NB4 (cell line): ENCODE data around the gene TTLL5.

ENCODE experiments used
- DNase-seq: peaks from one replicate; pipeline ENCODE4 v3.0.0; 2010; ENCODE audit warnings: low read depth
- H3K4me3 ChIP-seq: one replicate; pipeline ENCODE4 v1.5.1; 2011; ENCODE audit warnings: mild to moderate bottlenecking, low read depth, low read length, moderate library complexity
- MYC ChIP-seq: IDR thresholded peaks from 2 replicates; pipeline ENCODE4 v1.6.1; 2011; ENCODE audit warnings: low read depth, low read length
- POLR2A ChIP-seq: IDR thresholded peaks from 2 replicates; pipeline ENCODE4 v1.6.1; 2011; ENCODE audit warnings: mild to moderate bottlenecking; ENCODE audit not compliant: insufficient read length; ENCODE audit errors: extremely low read depth
- TF ChIP-seq, protein P1 (sequence below): IDR thresholded peaks from one replicate; pipeline ENCODE4 v1.5.1; 2012; ENCODE audit warnings: low read depth, low read length
- TF ChIP-seq, protein P2 (sequence below): IDR thresholded peaks from 2 replicates; pipeline ENCODE4 v1.6.1; 2011; ENCODE audit warnings: low read depth, low read length

The TTLL5 gene

DNA sequence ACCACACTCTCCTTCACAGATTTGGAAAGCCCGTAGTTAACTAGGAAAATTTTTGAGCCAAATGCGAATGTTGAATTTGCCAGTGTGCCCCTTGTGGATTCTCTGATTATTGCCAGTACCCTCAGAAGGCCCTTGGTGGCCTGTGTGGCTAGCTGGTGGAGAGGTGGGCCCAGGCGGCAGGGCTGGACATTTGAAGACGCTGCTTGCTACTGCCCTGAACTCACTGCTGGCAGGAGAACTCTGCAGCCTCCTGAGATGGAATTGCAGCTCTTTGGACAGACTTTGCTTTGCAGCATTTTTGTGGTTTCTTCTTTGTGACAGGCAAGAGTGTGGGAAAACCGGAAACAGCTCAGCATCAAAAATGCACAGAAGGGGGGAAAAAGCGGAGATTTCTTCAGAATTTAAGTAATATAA lies 223.2 kb downstream of the TTLL5 start:
- DNase-seq: no peak
- no peak for TF ChIP-seq MYC
- TF ChIP-seq, protein P1, sequence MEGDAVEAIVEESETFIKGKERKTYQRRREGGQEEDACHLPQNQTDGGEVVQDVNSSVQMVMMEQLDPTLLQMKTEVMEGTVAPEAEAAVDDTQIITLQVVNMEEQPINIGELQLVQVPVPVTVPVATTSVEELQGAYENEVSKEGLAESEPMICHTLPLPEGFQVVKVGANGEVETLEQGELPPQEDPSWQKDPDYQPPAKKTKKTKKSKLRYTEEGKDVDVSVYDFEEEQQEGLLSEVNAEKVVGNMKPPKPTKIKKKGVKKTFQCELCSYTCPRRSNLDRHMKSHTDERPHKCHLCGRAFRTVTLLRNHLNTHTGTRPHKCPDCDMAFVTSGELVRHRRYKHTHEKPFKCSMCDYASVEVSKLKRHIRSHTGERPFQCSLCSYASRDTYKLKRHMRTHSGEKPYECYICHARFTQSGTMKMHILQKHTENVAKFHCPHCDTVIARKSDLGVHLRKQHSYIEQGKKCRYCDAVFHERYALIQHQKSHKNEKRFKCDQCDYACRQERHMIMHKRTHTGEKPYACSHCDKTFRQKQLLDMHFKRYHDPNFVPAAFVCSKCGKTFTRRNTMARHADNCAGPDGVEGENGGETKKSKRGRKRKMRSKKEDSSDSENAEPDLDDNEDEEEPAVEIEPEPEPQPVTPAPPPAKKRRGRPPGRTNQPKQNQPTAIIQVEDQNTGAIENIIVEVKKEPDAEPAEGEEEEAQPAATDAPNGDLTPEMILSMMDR: no peak
- no peak for TF ChIP-seq POLR2A
- TF ChIP-seq, protein P2, sequence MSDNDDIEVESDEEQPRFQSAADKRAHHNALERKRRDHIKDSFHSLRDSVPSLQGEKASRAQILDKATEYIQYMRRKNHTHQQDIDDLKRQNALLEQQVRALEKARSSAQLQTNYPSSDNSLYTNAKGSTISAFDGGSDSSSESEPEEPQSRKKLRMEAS: no peak
- no peak overlapping the region for H3K4me3 ChIP-seq

DNA sequence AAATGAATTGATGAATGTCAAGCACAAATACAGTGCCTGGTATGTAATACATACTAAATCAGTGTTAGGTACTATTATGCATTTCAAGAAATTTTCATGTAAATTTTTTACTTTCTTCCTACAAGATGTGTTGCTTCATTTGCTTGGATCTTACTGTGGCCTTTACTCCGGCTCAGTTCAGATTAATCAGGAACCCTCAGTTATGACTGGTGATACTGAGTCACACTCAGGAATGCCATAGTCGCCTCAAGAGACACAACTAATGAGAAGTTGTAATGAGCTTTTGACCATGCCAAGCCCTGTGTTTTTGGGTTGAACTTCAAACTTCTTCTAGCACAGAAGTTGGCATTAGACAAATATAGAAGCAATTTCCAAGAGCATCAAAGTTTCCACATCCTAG lies 224.8 kb downstream of the TTLL5 start:
- TF ChIP-seq POLR2A: no peak
- TF ChIP-seq, protein P1: no peak
- TF ChIP-seq, protein P2: no peak
- no peak for TF ChIP-seq MYC
- no peak overlapping the region for H3K4me3 ChIP-seq
- DNase-seq: no peak

DNA sequence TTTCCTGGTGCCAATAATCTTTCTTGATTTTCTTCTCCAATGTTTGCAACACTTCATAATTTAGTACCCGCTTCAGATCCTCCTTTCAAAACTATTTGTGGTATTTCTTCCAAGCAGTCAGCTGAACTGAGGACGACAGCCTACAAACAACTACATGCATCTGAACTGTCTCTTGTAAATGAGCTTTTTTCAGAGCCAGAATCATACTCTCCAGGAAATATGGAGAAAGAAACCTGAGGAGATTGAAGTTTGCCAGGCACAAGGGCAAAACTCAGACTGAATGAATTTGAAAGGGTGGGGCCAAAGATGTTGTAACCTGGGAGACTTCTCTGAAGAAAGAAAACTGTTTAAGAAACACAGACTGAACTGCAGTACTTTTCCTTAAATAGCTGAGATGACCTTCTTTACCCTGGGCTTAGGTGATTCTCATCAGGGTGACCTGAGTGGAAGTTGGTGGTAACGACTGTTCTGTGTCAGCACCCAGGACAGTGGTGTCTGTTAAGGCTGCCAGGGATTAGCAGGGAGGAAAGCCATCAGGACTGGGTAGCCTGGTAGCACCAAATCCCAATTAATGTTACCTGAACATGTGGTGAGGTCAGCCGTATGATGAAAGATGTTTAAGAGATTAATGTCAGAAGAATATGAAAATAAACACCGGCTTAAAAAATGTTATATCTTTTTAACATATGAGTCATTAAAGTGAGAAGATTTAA lies 225.7 kb downstream of the TTLL5 start:
- H3K4me3 ChIP-seq: no peak overlapping the region
- TF ChIP-seq, protein P1: no peak
- TF ChIP-seq, protein P2: no peak
- TF ChIP-seq MYC (no peak), POLR2A (no peak)
- no peak for DNase-seq

DNA sequence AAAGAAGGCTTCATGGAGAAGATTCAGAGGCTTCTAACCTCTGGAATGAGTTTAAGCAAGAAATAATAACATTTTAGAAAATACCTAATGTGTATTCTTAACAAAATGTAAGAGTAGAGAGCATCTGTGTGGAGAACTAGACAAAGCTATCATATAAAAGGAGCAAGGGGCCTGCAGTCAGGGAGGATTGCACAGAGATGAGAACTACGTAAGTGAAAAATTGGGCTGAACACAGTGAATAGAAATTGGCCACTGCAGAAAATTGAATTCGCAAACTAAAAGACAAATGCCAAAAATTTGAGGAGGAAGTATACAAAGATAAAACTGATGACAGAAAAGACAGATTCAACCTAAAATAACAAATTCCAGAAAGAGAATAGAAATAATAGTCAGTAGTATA lies 227.9 kb downstream of the TTLL5 start:
- no peak overlapping the region for H3K4me3 ChIP-seq
- DNase-seq: no peak
- no peak for TF ChIP-seq MYC

DNA sequence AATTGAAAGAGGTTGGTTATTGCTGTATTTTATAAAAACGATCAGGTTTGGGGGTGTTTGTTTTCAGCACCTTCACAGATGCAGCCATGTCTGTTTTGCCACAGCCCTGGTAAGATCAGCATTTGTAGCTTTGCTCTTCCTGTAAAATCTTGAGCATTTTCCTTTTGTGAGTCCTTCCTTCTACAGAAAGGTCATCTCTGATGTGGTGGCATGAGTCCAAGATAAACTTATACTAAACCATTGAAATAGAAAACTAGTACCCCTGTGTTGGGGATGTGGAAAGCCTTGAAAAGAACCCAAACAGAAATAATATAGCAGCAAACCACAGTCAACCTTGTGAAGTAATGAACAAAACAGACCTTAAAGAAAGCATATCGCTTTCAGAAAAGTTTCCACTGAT lies 235.3 kb downstream of the TTLL5 start:
- H3K4me3 ChIP-seq: no peak overlapping the region
- DNase-seq: no peak
- no peak for TF ChIP-seq MYC
- TF ChIP-seq POLR2A: no peak
- TF ChIP-seq, protein P1: no peak
- TF ChIP-seq, protein P2: no peak

DNA sequence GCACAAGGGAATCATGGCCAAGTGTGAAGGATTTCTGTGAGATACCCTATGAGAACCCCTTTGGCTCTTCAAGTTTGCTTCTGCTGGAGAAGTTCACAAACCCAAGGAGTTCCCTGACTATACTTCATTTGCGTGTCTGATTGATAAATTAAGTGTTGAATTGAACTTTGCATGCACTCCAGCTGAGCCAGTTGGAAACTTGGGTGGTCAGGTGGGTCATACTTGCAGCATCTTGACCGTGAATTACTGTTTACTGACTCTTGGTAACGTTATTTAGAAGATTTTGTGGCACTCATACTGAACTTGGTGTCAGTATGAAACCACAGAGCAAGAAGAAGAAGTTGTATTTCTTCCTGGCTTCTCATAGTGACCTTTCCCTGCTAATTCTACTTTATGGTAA lies 243.3 kb downstream of the TTLL5 start:
- no peak for DNase-seq
- no peak overlapping the region for H3K4me3 ChIP-seq
- TF ChIP-seq MYC (no peak), POLR2A (no peak)
- TF ChIP-seq, protein P2: no peak
- TF ChIP-seq, protein P1: no peak
